Esophagus squamous epithelium (tissue), 4 donors: ENCODE results near the gene MYBPC2.

ENCODE experiments used
- CTCF ChIP-seq, 6 experiments: fragments of 450-650 bp in 4 of 6; fragments of 200-600 bp in 2 of 6; sonication (generic) in 2 of 6; IDR thresholded peaks; one replicate each; pipeline ENCODE4 v1.5.1; 2016 to 2019; ENCODE audit warnings: antibody characterized with exemption in 6 of 6, mild to moderate bottlenecking in 4 of 6, moderate library complexity in 4 of 6
- POLR2A ChIP-seq, 4 donors: fragments of 450-650 bp; IDR thresholded peaks; one replicate each; pipeline ENCODE4 v1.6.1; 2017; ENCODE audit warnings: antibody characterized with exemption in 4 of 4, mild to moderate bottlenecking in 4 of 4, moderate library complexity in 3 of 4

GRCh38 chr19:50420127-50420526, 12.6 kb upstream of the MYBPC2 start:
- TF ChIP-seq CTCF (IDR thresholded peaks at IDR 0.05), result no peak
- no peak for TF ChIP-seq POLR2A (IDR thresholded peaks at IDR 0.05)
